ENCODE data around the gene ARV1.
"Not testable (repeated sequence)": the region's sequence is repeated elsewhere in the genome, so short reads cannot be mapped to it uniquely, and the experiment has no call there.

The ARV1 gene

GRCh38 chr1:231040019-231040799 is 61.3 kb downstream of the ARV1 start, which contains the start of gene FAM89A:
FAM89A (minus strand) TSS chr1:231040254; CDS start chr1:231040211, 43 bp downstream.
- CTCF ChIA-PET, result interaction anchor here (0.6 to 0.7 kb wide), 2 partner anchors 11 to 60 kb away, joined by 3 to 4 read pairs; no protein-coding TSS in a partner anchor
- H3K9me3 ChIP-seq (ENCODE audit: control extremely low read depth in 1 of 5, control insufficient read depth in 4 of 5, insufficient read depth in 2 of 5, low read depth in 1 of 5, low read length in 4 of 5), result peaks cover 0 to 13% (median 5%) of the 10 kb centered on the region in 5 experiments
- no peak within 1 kb of the TSS for H3K27ac ChIP-seq (ENCODE audit: insufficient read depth in 1 of 2, low read depth in 1 of 2, low read length in 2 of 2, poor library complexity in 1 of 2, severe bottlenecking in 2 of 2)
- H3K4me1 ChIP-seq (ENCODE audit: control extremely low read depth in 1 of 4, control insufficient read depth in 4 of 4, insufficient read depth in 4 of 4, low read length in 3 of 4), result peaks cover 8 to 54% (median 40%) of the 10 kb centered on the region in 4 experiments
- H3K36me3 ChIP-seq (ENCODE audit: control insufficient read depth in 4 of 4, insufficient read depth in 4 of 4, low read length in 3 of 4), result no peaks in the 10 kb centered on the region
- peak within 1 kb of the TSS; percentile 36 to 83 (median 73) for H3K4me3 ChIP-seq (ENCODE audit: control insufficient read depth in 1 of 7, extremely low read depth in 1 of 7, insufficient read depth in 4 of 7, low read depth in 2 of 7, low read length in 6 of 7)
- H3K27me3 ChIP-seq (replicated peaks in 2 of 5; ENCODE audit: control insufficient read depth in 4 of 5, insufficient read depth in 5 of 5, low read length in 4 of 5), result peaks cover 0 to 14% (median 10%) of the 10 kb centered on the region in 5 experiments
- peak in 2 of 3 donors; percentile 44 to 51 for DNase-seq
- WGBS (ENCODE audit: insufficient coverage), result under 1% methylated on average over 46 of the region's 82 CpGs
- POLR2A ChIA-PET, result no interaction called here

GRCh38 chr1:231040800-231041718 is 62.2 kb downstream of the ARV1 start:
- no peaks in the 10 kb centered on the region for H3K36me3 ChIP-seq (ENCODE audit: control insufficient read depth in 4 of 4, insufficient read depth in 4 of 4, low read length in 3 of 4)
- DNase-seq, result peak in 2 of 3 donors; percentile 15 to 36
- peak overlapping the region; percentile 21 to 83 (median 66) for H3K4me3 ChIP-seq (ENCODE audit: control insufficient read depth in 1 of 7, extremely low read depth in 1 of 7, insufficient read depth in 4 of 7, low read depth in 2 of 7, low read length in 6 of 7)
- peaks cover 0 to 14% (median 10%) of the 10 kb centered on the region in 5 experiments for H3K27me3 ChIP-seq (replicated peaks in 2 of 5; ENCODE audit: control insufficient read depth in 4 of 5, insufficient read depth in 5 of 5, low read length in 4 of 5)
- ChIA-PET POLR2A (no interaction called here), CTCF (interaction anchor here (0.6 kb wide), 1 partner anchor 12 kb away, joined by 3 read pairs; no protein-coding TSS in a partner anchor)
- H3K27ac ChIP-seq (ENCODE audit: insufficient read depth in 1 of 2, low read depth in 1 of 2, low read length in 2 of 2, poor library complexity in 1 of 2, severe bottlenecking in 2 of 2), result no peak overlapping the region
- WGBS (ENCODE audit: insufficient coverage), result 6% methylated on average over 25 of the region's 37 CpGs
- H3K4me1 ChIP-seq (ENCODE audit: control extremely low read depth in 1 of 4, control insufficient read depth in 4 of 4, insufficient read depth in 4 of 4, low read length in 3 of 4), result peaks cover 8 to 46% (median 36%) of the 10 kb centered on the region in 4 experiments
- peaks cover 0 to 13% (median 5%) of the 10 kb centered on the region in 5 experiments for H3K9me3 ChIP-seq (ENCODE audit: control extremely low read depth in 1 of 5, control insufficient read depth in 4 of 5, insufficient read depth in 2 of 5, low read depth in 1 of 5, low read length in 4 of 5)

- no peaks in the 10 kb centered on the region for H3K36me3 ChIP-seq (ENCODE audit: control insufficient read depth in 4 of 4, insufficient read depth in 4 of 4, low read length in 3 of 4)
- peaks cover 6 to 39% (median 29%) of the 10 kb centered on the region in 4 experiments for H3K4me1 ChIP-seq (ENCODE audit: control extremely low read depth in 1 of 4, control insufficient read depth in 4 of 4, insufficient read depth in 4 of 4, low read length in 3 of 4)
- 89% methylated on average over 4 of the region's 9 CpGs for whole genome bisulfite sequencing (ENCODE audit: insufficient coverage)
- no peak for DNase-seq
- POLR2A ChIA-PET, result no interaction called here
- CTCF ChIA-PET, result interaction anchor here (0.9 kb wide), 1 partner anchor 27 kb away, joined by 3 read pairs; no protein-coding TSS in a partner anchor
- H3K27me3 ChIP-seq (replicated peaks in 2 of 5; ENCODE audit: control insufficient read depth in 4 of 5, insufficient read depth in 5 of 5, low read length in 4 of 5), result peaks cover 0 to 14% (median 10%) of the 10 kb centered on the region in 5 experiments
- H3K9me3 ChIP-seq (ENCODE audit: control extremely low read depth in 1 of 5, control insufficient read depth in 4 of 5, insufficient read depth in 2 of 5, low read depth in 1 of 5, low read length in 4 of 5), result peaks cover 0 to 13% (median 5%) of the 10 kb centered on the region in 5 experiments
- no peak overlapping the region for H3K4me3 ChIP-seq (ENCODE audit: control insufficient read depth in 1 of 7, extremely low read depth in 1 of 7, insufficient read depth in 4 of 7, low read depth in 2 of 7, low read length in 6 of 7)
- no peak overlapping the region for H3K27ac ChIP-seq (ENCODE audit: insufficient read depth in 1 of 2, low read depth in 1 of 2, low read length in 2 of 2, poor library complexity in 1 of 2, severe bottlenecking in 2 of 2)
Observed at GRCh38 chr1:231041719-231042261, 62.9 kb downstream of the ARV1 start.

- CTCF ChIA-PET, result interaction anchor here (1.1 to 1.6 kb wide), 2 partner anchors 10 to 12 kb away, joined by 3 read pairs; no protein-coding TSS in a partner anchor
- Histone ChIP-seq H3K36me3 (ENCODE audit: control insufficient read depth in 4 of 4, insufficient read depth in 4 of 4, low read length in 3 of 4) (no peaks in the 10 kb centered on the region), H3K27me3 (replicated peaks in 2 of 5; ENCODE audit: control insufficient read depth in 4 of 5, insufficient read depth in 5 of 5, low read length in 4 of 5) (peaks cover 0 to 3% (median 0%) of the 10 kb centered on the region in 5 experiments), H3K9me3 (ENCODE audit: control extremely low read depth in 1 of 5, control insufficient read depth in 4 of 5, insufficient read depth in 2 of 5, low read depth in 1 of 5, low read length in 4 of 5) (peaks cover 0 to 13% (median 5%) of the 10 kb centered on the region in 5 experiments), H3K27ac (ENCODE audit: insufficient read depth in 1 of 2, low read depth in 1 of 2, low read length in 2 of 2, poor library complexity in 1 of 2, severe bottlenecking in 2 of 2) (no peak overlapping the region), H3K4me3 (ENCODE audit: control insufficient read depth in 1 of 7, extremely low read depth in 1 of 7, insufficient read depth in 4 of 7, low read depth in 2 of 7, low read length in 6 of 7) (no peak overlapping the region), H3K4me1 (ENCODE audit: control extremely low read depth in 1 of 4, control insufficient read depth in 4 of 4, insufficient read depth in 4 of 4, low read length in 3 of 4) (peaks cover 0 to 14% (median 13%) of the 10 kb centered on the region in 4 experiments)
- 100% methylated on average over 1 of the region's 1 CpG for WGBS (ENCODE audit: insufficient coverage)
- POLR2A ChIA-PET, result no interaction called here
- DNase-seq, result no peak
Observed at GRCh38 chr1:231044588-231044987, 65.7 kb downstream of the ARV1 start.

- H3K27ac ChIP-seq (ENCODE audit: insufficient read depth in 1 of 2, low read depth in 1 of 2, low read length in 2 of 2, poor library complexity in 1 of 2, severe bottlenecking in 2 of 2), result no peak overlapping the region
- H3K4me3 ChIP-seq (ENCODE audit: control insufficient read depth in 1 of 7, extremely low read depth in 1 of 7, insufficient read depth in 4 of 7, low read depth in 2 of 7, low read length in 6 of 7), result no peak overlapping the region
- POLR2A ChIA-PET, result no interaction called here
- H3K36me3 ChIP-seq (ENCODE audit: control insufficient read depth in 4 of 4, insufficient read depth in 4 of 4, low read length in 3 of 4), result no peaks in the 10 kb centered on the region
- DNase-seq, result no peak
- H3K27me3 ChIP-seq (replicated peaks in 2 of 5; ENCODE audit: control insufficient read depth in 4 of 5, insufficient read depth in 5 of 5, low read length in 4 of 5), result peaks cover 0 to 3% (median 0%) of the 10 kb centered on the region in 5 experiments
- CTCF ChIA-PET, result interaction anchor here (1.1 to 1.6 kb wide), 2 partner anchors 11 to 12 kb away, joined by 3 read pairs; no protein-coding TSS in a partner anchor
- H3K9me3 ChIP-seq (ENCODE audit: control extremely low read depth in 1 of 5, control insufficient read depth in 4 of 5, insufficient read depth in 2 of 5, low read depth in 1 of 5, low read length in 4 of 5), result peaks cover 0 to 13% (median 5%) of the 10 kb centered on the region in 5 experiments
- peaks cover 0 to 13% (median 10%) of the 10 kb centered on the region in 4 experiments for H3K4me1 ChIP-seq (ENCODE audit: control extremely low read depth in 1 of 4, control insufficient read depth in 4 of 4, insufficient read depth in 4 of 4, low read length in 3 of 4)
Observed at GRCh38 chr1:231045286-231045685, 66.4 kb downstream of the ARV1 start.

- H3K4me3 ChIP-seq (ENCODE audit: control insufficient read depth in 1 of 7, extremely low read depth in 1 of 7, insufficient read depth in 4 of 7, low read depth in 2 of 7, low read length in 6 of 7); H3K4me1 ChIP-seq (ENCODE audit: control extremely low read depth in 1 of 4, control insufficient read depth in 4 of 4, insufficient read depth in 4 of 4, low read length in 3 of 4); H3K36me3 ChIP-seq (ENCODE audit: control insufficient read depth in 4 of 4, insufficient read depth in 4 of 4, low read length in 3 of 4); H3K27ac ChIP-seq (ENCODE audit: insufficient read depth in 1 of 2, low read depth in 1 of 2, low read length in 2 of 2, poor library complexity in 1 of 2, severe bottlenecking in 2 of 2); H3K27me3 ChIP-seq (replicated peaks in 2 of 5; ENCODE audit: control insufficient read depth in 4 of 5, insufficient read depth in 5 of 5, low read length in 4 of 5); DNase-seq: not testable (repeated sequence)
- WGBS (ENCODE audit: insufficient coverage), result 91% methylated on average over 9 of the region's 10 CpGs
- peaks cover 0 to 13% (median 5%) of the 10 kb centered on the region in 5 experiments for H3K9me3 ChIP-seq (ENCODE audit: control extremely low read depth in 1 of 5, control insufficient read depth in 4 of 5, insufficient read depth in 2 of 5, low read depth in 1 of 5, low read length in 4 of 5)
- CTCF ChIA-PET, result interaction anchor here (1.0 kb wide), 1 partner anchor 18 kb away, joined by 3 read pairs; no protein-coding TSS in a partner anchor
- POLR2A ChIA-PET, result interaction anchor here (1.1 kb wide), 1 partner anchor 10 kb away, joined by 3 read pairs; no protein-coding TSS in a partner anchor
Observed at GRCh38 chr1:231045921-231046729, 67.2 kb downstream of the ARV1 start.
